HCT116 (cell line): ENCODE results near the gene ANKRD55. TPM values are rescaled to one million over a fixed set of nuclear protein-coding genes. Genes with fewer than 3 reads are reported as not detected.

Source experiments
- ATAC-seq: fragments of 200-7000 bp; cut with Tn5 transposase; 2 replicates; pipeline ENCODE4 v1.9.1; 2020; ENCODE audit warnings: mild to moderate bottlenecking, moderate library complexity
- BruUV-seq: library from RNA; stranded (reverse); fragments of 400-500 nt; replicated peaks from 2 replicates; lab custom pipeline; 2021; lab: Mats Ljungman, UMichigan
- CTCF ChIA-PET: fragments of 300-600 bp; sonication (Branson Sonifier 250); formaldehyde crosslinking; loops from one replicate; lab custom pipeline; 2021; ENCODE audit warnings: antibody characterized with exemption; lab: Charles Lee
- POLR2A ChIA-PET: fragments of 300-600, 350-600 bp; sonication (Branson Sonifier 250); formaldehyde crosslinking; loops from one replicate; lab custom pipeline; 2021; ENCODE audit warnings: antibody characterized with exemption; lab: Charles Lee
- RAD21 ChIA-PET, 2 experiments: fragments of 300-600 bp; sonication (Branson Sonifier 250); formaldehyde crosslinking; loops; one replicate each; lab custom pipeline; 2023; ENCODE audit warnings: low total read pairs in 2 of 2; ENCODE audit not compliant: uncharacterized antibody in 2 of 2, unreplicated experiment in 2 of 2, low non-redundant PET in 1 of 2; lab: Charles Lee
- DNase-seq: peaks from one replicate; pipeline ENCODE4 v3.0.0-alpha.2; 2010; ENCODE audit warnings: low read depth, low spot score
- H2AFZ ChIP-seq: fragments of 200-600 bp; shearing (Covaris generic), sonication (generic); 2 replicates; pipeline ENCODE4 v1.6.1; 2017; ENCODE audit warnings: low read depth, mixed run types, mixed read lengths, antibody characterized with exemption, low read length; ENCODE audit not compliant: poor library complexity, severe bottlenecking
- H3K27ac ChIP-seq: 2 replicates; pipeline ENCODE4 v1.5.1; 2012; ENCODE audit warnings: low read depth, low read length
- H3K27me3 ChIP-seq: fragments of 200-600 bp; sonication (generic); 2 replicates; pipeline ENCODE4 v1.6.1; 2016; ENCODE audit warnings: mixed run types, low read length, mixed read lengths; ENCODE audit not compliant: insufficient read depth
- H3K36me3 ChIP-seq, 2 experiments: fragments of 200-500 bp in 1 of 2; fragments of 200-600 bp in 1 of 2; sonication (Bioruptor generic) in 1 of 2; sonication (generic) in 1 of 2; 2 replicates each; pipeline versions ENCODE4 v1.5.1 to v1.6.1; 2014 to 2016; ENCODE audit warnings: low read length in 2 of 2, inconsistent platforms in 1 of 2, mixed read lengths in 1 of 2, mixed run types in 1 of 2; ENCODE audit not compliant: insufficient read depth in 2 of 2, control insufficient read depth in 1 of 2
- H3K4me1 ChIP-seq, 2 experiments: fragments of 200-600 bp in 1 of 2; sonication (generic) in 1 of 2; 2 replicates each; pipeline versions ENCODE4 v1.5.1 to v1.6.1; 2012 to 2017; ENCODE audit warnings: low read length in 2 of 2, inconsistent platforms in 1 of 2, mild to moderate bottlenecking in 1 of 2, mixed read lengths in 1 of 2, mixed run types in 1 of 2, moderate library complexity in 1 of 2; ENCODE audit not compliant: insufficient read depth in 2 of 2, control insufficient read depth in 1 of 2
- H3K4me2 ChIP-seq: fragments of 200-600 bp; sonication (generic); 2 replicates; pipeline ENCODE4 v1.6.1; 2017; ENCODE audit warnings: mixed run types, low read length, mixed read lengths
- H3K4me3 ChIP-seq, 2 experiments: fragments of 200-600 bp in 1 of 2; sonication (generic) in 1 of 2; replicated peaks in 1 of 2; 2 replicates each; pipeline ENCODE4 v1.5.1; 2011 to 2016; ENCODE audit warnings: low read length in 2 of 2, control low read depth in 1 of 2, low read depth in 1 of 2, mild to moderate bottlenecking in 1 of 2, mixed read lengths in 1 of 2, mixed run types in 1 of 2
- H3K79me2 ChIP-seq: fragments of 200-600 bp; sonication (generic); 2 replicates; pipeline ENCODE4 v1.6.1; 2017; ENCODE audit warnings: mild to moderate bottlenecking, mixed run types, low read length, moderate library complexity, mixed read lengths; ENCODE audit not compliant: insufficient read depth
- H3K9ac ChIP-seq: fragments of 200-600 bp; sonication (generic); 2 replicates; pipeline ENCODE4 v1.6.1; 2016; ENCODE audit warnings: low read length, mixed read lengths
- H3K9me2 ChIP-seq: fragments of 200-600 bp; sonication (generic), shearing (Covaris generic); 2 replicates; pipeline ENCODE4 v1.6.1; 2017; ENCODE audit warnings: mixed run types, mild to moderate bottlenecking, moderate library complexity; ENCODE audit not compliant: insufficient read depth
- H3K9me3 ChIP-seq, 2 experiments: fragments of 200-500 bp in 1 of 2; fragments of 200-600 bp in 1 of 2; sonication (Bioruptor generic) in 1 of 2; sonication (generic) in 1 of 2; 2 replicates each; pipeline ENCODE4 v1.6.1; 2014 to 2017; ENCODE audit warnings: low read length in 2 of 2, mixed read lengths in 2 of 2, inconsistent platforms in 1 of 2, low read depth in 1 of 2, mild to moderate bottlenecking in 1 of 2, mixed run types in 1 of 2, moderate library complexity in 1 of 2; ENCODE audit not compliant: control insufficient read depth in 1 of 2, insufficient read depth in 1 of 2
- H4K20me1 ChIP-seq: fragments of 200-600 bp; sonication (generic), shearing (Covaris generic); 2 replicates; pipeline ENCODE4 v1.6.1; 2017; ENCODE audit warnings: mixed run types, mild to moderate bottlenecking, moderate library complexity; ENCODE audit not compliant: insufficient read depth
- CEBPB ChIP-seq: IDR thresholded peaks from 2 replicates; pipeline ENCODE4 v1.6.1; 2012; ENCODE audit warnings: low read depth
- ELF1 ChIP-seq: IDR thresholded peaks from 2 replicates; pipeline ENCODE4 v1.6.1; 2012; ENCODE audit warnings: low read depth, borderline replicate concordance
- EZH2 ChIP-seq: fragments of 200-600 bp; sonication (generic); IDR thresholded peaks from 2 replicates; pipeline ENCODE4 v1.6.1; 2017; ENCODE audit warnings: antibody characterized with exemption, mixed run types
- POLR2AphosphoS5 ChIP-seq: IDR thresholded peaks from 2 replicates; pipeline ENCODE4 v1.6.1; 2011; ENCODE audit warnings: mild to moderate bottlenecking, low read depth, low read length, moderate library complexity
- SP1 ChIP-seq: IDR thresholded peaks from 2 replicates; pipeline ENCODE4 v1.6.1; 2012; ENCODE audit warnings: low read depth
- SRF ChIP-seq: IDR thresholded peaks from 2 replicates; pipeline ENCODE4 v1.6.1; 2012; ENCODE audit warnings: low read depth
- ZBTB33 ChIP-seq: IDR thresholded peaks from 2 replicates; pipeline ENCODE4 v1.6.1; 2011; ENCODE audit warnings: mild to moderate bottlenecking, low read length, moderate library complexity; ENCODE audit not compliant: insufficient replicate concordance; ENCODE audit errors: extremely low read depth
- ZFX ChIP-seq: fragments of 450-650 bp; IDR thresholded peaks from 2 replicates; pipeline ENCODE4 v1.6.1; 2017
- intact Hi-C: fragments of 100-400 bp; cut with micrococcal nuclease; formaldehyde crosslinking; loops from 2 replicates; pipeline ENCODE4 v1.10.0; 2022
- total RNA-seq: library from RNA; stranded (reverse); gene quantifications from one replicate; pipeline ENCODE4 v1.2.1, GENCODE V29; 2021; ENCODE audit not compliant: unreplicated experiment

ANKRD55 gene
- total RNA-seq, 1 experiment from 2014 or later, result not detected

GRCh38 chr5:56172241-56172640, 60.9 kb downstream of the ANKRD55 start:
- ChIA-PET RAD21 (no interaction called here), CTCF (no interaction called here), POLR2A (no interaction called here)
- DNase-seq, result no peak
- Histone ChIP-seq H3K9me3 (no peaks in the 10 kb centered on the region), H3K36me3 (no peaks in the 10 kb centered on the region), H4K20me1 (no peaks in the 10 kb centered on the region), H3K27me3 (no peaks in the 10 kb centered on the region), H2AFZ (no peak overlapping the region), H3K4me3 (no peak overlapping the region), H3K79me2 (no peaks in the 10 kb centered on the region), H3K27ac (no peak overlapping the region), H3K9ac (no peak overlapping the region), H3K9me2 (no peaks in the 10 kb centered on the region), H3K4me2 (no peak overlapping the region), H3K4me1 (peaks cover 4 to 12% of the 10 kb centered on the region in 2 experiments; a peak in 3 of 4 replicates)
- ATAC-seq, result no peak
- intact Hi-C loops, result no loop called here
- BruUV-seq, result no TSS peak
- no peak for TF ChIP-seq SRF
- no peak for TF ChIP-seq ZBTB33
- TF ChIP-seq EZH2, result no peak
- no peak for TF ChIP-seq ZFX
- TF ChIP-seq ELF1, result no peak
- TF ChIP-seq SP1, result no peak

DNA sequence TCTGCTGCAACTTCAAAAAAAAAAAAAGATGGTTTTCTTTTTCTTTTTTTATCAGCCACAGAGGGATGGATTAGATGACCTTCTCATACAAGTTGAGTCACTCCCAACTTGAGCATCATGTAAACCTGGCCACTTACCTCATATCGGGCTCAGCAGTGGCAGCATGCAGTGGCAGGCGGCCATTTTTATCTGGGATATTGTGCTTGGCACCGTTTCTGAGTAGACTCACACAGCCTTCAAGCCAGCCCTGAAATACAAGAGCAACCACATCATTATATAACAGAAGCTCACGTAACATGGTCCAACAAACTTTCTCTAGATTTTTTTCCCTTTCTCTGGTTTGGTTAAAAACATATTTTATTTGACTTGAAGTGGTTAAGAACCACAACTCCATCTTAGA, 62.6 kb downstream of the ANKRD55 start:
- Histone ChIP-seq H3K36me3 (no peaks in the 10 kb centered on the region), H3K9me2 (no peaks in the 10 kb centered on the region), H3K4me1 (peaks cover 2 to 7% of the 10 kb centered on the region in 2 experiments; a peak in 3 of 4 replicates), H3K9ac (no peak overlapping the region), H3K27me3 (no peaks in the 10 kb centered on the region), H2AFZ (no peak overlapping the region), H3K4me3 (no peak overlapping the region), H3K9me3 (no peaks in the 10 kb centered on the region), H3K79me2 (no peaks in the 10 kb centered on the region), H3K4me2 (no peak overlapping the region), H4K20me1 (no peaks in the 10 kb centered on the region), H3K27ac (no peak overlapping the region)
- ATAC-seq, result no peak
- no peak for TF ChIP-seq CEBPB
- no peak for TF ChIP-seq POLR2AphosphoS5
- intact Hi-C loops, result no loop called here
- DNase-seq, result no peak
- no TSS peak for BruUV-seq
- POLR2A ChIA-PET, result no interaction called here
- RAD21 ChIA-PET, result no interaction called here
- CTCF ChIA-PET, result no interaction called here
